CD14-positive monocyte (primary cell): ENCODE data around the gene SIK2. TPM values are rescaled to one million over a fixed set of nuclear protein-coding genes. Genes with fewer than 3 reads are reported as not detected.

Experiments used
- DNase-seq, 3 donors: peaks; one replicate each; pipeline ENCODE4 v3.0.0-alpha.2; 2011 to 2022
- H2AFZ ChIP-seq: 2 replicates; pipeline ENCODE4 v1.6.0; 2012; ENCODE audit warnings: mild to moderate bottlenecking, low read depth, low read length, inconsistent platforms; ENCODE audit not compliant: insufficient read depth, poor library complexity, severe bottlenecking
- H3K27ac ChIP-seq, 2 donors: 1 replicate in 1 of 2; 2 replicates in 1 of 2; pipeline ENCODE4 v1.5.1; 2012 to 2013; ENCODE audit warnings: low read length in 2 of 2, control low read depth in 1 of 2, inconsistent platforms in 1 of 2, low read depth in 1 of 2, mild to moderate bottlenecking in 1 of 2
- H3K27me3 ChIP-seq, 2 donors: one replicate each; pipeline versions ENCODE4 v1.6.0 to v1.6.1; 2011 to 2013; ENCODE audit warnings: low read length in 2 of 2; ENCODE audit not compliant: control insufficient read depth in 2 of 2, insufficient read depth in 2 of 2
- H3K36me3 ChIP-seq, 2 donors: replicated peaks in 1 of 2; 1 replicate in 1 of 2; 2 replicates in 1 of 2; pipeline versions ENCODE4 v1.5.1 to v1.6.1; 2012 to 2013; ENCODE audit warnings: low read length in 2 of 2, control low read depth in 1 of 2, inconsistent platforms in 1 of 2, mild to moderate bottlenecking in 1 of 2; ENCODE audit not compliant: insufficient read depth in 2 of 2, control insufficient read depth in 1 of 2
- H3K4me1 ChIP-seq, 2 donors: 1 replicate in 1 of 2; 2 replicates in 1 of 2; pipeline versions ENCODE4 v1.5.1 to v1.6.1; 2012 to 2013; ENCODE audit warnings: low read length in 2 of 2, control low read depth in 1 of 2, inconsistent platforms in 1 of 2, mild to moderate bottlenecking in 1 of 2, moderate library complexity in 1 of 2; ENCODE audit not compliant: insufficient read depth in 2 of 2, control insufficient read depth in 1 of 2
- H3K4me2 ChIP-seq: replicated peaks from 2 replicates; pipeline ENCODE3; 2012; ENCODE audit warnings: low read length, moderate library complexity, mild to moderate bottlenecking; ENCODE audit not compliant: poor library complexity, severe bottlenecking; ENCODE audit errors: extremely low read depth
- H3K4me3 ChIP-seq, 3 experiments: fragments of 200-600 bp in 1 of 3; sonication (generic) in 1 of 3; replicated peaks in 1 of 3; 1 replicate in 2 of 3; 2 replicates in 1 of 3; pipeline ENCODE4 v1.5.1; 2011 to 2013; ENCODE audit warnings: low read length in 3 of 3, mild to moderate bottlenecking in 3 of 3, control low read depth in 2 of 3, low read depth in 2 of 3, inconsistent platforms in 1 of 3, moderate library complexity in 1 of 3
- H3K79me2 ChIP-seq: 2 replicates; pipeline ENCODE4 v1.6.0; 2012; ENCODE audit warnings: mild to moderate bottlenecking, control low read depth, inconsistent platforms, low read length, moderate library complexity; ENCODE audit not compliant: insufficient read depth
- H3K9ac ChIP-seq: 2 replicates; pipeline ENCODE4 v1.6.0; 2017; ENCODE audit warnings: low read length, mild to moderate bottlenecking; ENCODE audit not compliant: insufficient read depth, poor library complexity, severe bottlenecking
- H3K9me3 ChIP-seq, 2 donors: replicated peaks in 1 of 2; 1 replicate in 1 of 2; 2 replicates in 1 of 2; pipeline versions ENCODE4 v1.5.1 to v1.6.1; 2012 to 2013; ENCODE audit warnings: low read length in 2 of 2, control low read depth in 1 of 2; ENCODE audit not compliant: control insufficient read depth in 1 of 2, insufficient read depth in 1 of 2
- H4K20me1 ChIP-seq: 2 replicates; pipeline ENCODE4 v1.6.0; 2012; ENCODE audit warnings: mild to moderate bottlenecking, low read length, control low read depth, moderate library complexity; ENCODE audit not compliant: insufficient read depth
- H3K27ac Mint-ChIP-seq, 7 donors: one replicate each; pipeline ENCODE4 v1.8.0; 2020; ENCODE audit warnings: mild to moderate bottlenecking in 7 of 7, mixed read lengths in 7 of 7, moderate library complexity in 6 of 7, inconsistent platforms in 2 of 7
- H3K27me3 Mint-ChIP-seq, 3 donors: one replicate each; pipeline ENCODE4 v1.8.0; 2021 to 2022; ENCODE audit warnings: low read depth in 3 of 3, mild to moderate bottlenecking in 3 of 3, mixed read lengths in 3 of 3, moderate library complexity in 3 of 3, inconsistent platforms in 1 of 3
- H3K36me3 Mint-ChIP-seq, 2 donors: one replicate each; pipeline ENCODE4 v1.8.0; 2020; ENCODE audit warnings: mixed read lengths in 2 of 2, inconsistent platforms in 1 of 2, mild to moderate bottlenecking in 1 of 2
- H3K4me1 Mint-ChIP-seq: one replicate; pipeline ENCODE4 v1.8.0; 2020; ENCODE audit warnings: mild to moderate bottlenecking, mixed read lengths
- H3K4me3 Mint-ChIP-seq, 2 donors: one replicate each; pipeline ENCODE4 v1.8.0; 2020; ENCODE audit warnings: mild to moderate bottlenecking in 2 of 2, mixed read lengths in 2 of 2, moderate library complexity in 1 of 2
- H3K9me3 Mint-ChIP-seq, 7 donors: one replicate each; pipeline ENCODE4 v1.8.0; 2020 to 2022; ENCODE audit warnings: mixed read lengths in 7 of 7, mild to moderate bottlenecking in 6 of 7, moderate library complexity in 6 of 7, inconsistent platforms in 2 of 7
- WGBS: methylation state at CpG from one replicate; pipeline ENCODE4 v1.1.5; 2013; ENCODE audit warnings: missing lambda C conversion rate; ENCODE audit not compliant: insufficient coverage; 5-methylcytosine and 5-hydroxymethylcytosine counted together
- intact Hi-C, 2 donors: fragments of 100-400 bp; cut with micrococcal nuclease; formaldehyde crosslinking; loops; one replicate each; pipeline versions ENCODE4 v1.15.0 to v1.15.1; 2023
- polyA plus RNA-seq, 3 donors: library from polyadenylated mRNA; depleted of rRNA in 1 of 3; unstranded in 2 of 3; stranded (reverse) in 1 of 3; fragments of 300-500 nt in 2 of 3; fragments of >200 nt in 1 of 3; fragmentation: Illumina TruSeq in 2 of 3; gene quantifications; 1 replicate in 2 of 3; 2 replicates in 1 of 3; pipeline ENCODE4 v1.2.3, GENCODE V29; 2012 to 2021
- TF ChIP-seq, protein P1 (sequence below): fragments of 200-600 bp; IDR thresholded peaks from one replicate; pipeline ENCODE4 v1.8.0; 2022; ENCODE audit warnings: antibody characterized with exemption, mild to moderate bottlenecking

Gene SIK2
- polyA plus RNA-seq, 3 donors = 0.16 to 8.8 (median 0.23) TPM

DNA sequence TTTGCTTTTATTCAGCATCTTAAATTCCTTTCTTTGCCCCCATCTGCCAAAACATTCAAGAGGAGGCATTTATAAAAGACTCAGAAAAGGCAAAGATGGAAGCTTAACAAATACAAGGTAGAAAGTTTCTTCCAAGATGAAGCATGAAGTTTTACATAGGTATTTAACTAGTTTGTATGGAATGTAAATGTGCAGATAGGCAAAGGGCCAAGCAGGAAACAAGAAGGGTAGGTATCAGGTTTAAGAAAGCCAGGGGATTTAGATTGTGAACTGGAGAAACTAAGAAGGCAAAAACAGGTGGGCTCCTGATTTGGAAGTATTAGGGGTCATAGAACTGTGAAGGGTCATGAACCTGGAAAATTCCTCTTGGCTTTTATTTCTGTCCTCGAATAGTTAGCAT is 101.3 kb downstream of the SIK2 start:
- H3K27me3 Mint-ChIP-seq = no peaks in the 10 kb centered on the region
- H3K4me1 Mint-ChIP-seq = no peaks in the 10 kb centered on the region
- TF ChIP-seq, protein P1, sequence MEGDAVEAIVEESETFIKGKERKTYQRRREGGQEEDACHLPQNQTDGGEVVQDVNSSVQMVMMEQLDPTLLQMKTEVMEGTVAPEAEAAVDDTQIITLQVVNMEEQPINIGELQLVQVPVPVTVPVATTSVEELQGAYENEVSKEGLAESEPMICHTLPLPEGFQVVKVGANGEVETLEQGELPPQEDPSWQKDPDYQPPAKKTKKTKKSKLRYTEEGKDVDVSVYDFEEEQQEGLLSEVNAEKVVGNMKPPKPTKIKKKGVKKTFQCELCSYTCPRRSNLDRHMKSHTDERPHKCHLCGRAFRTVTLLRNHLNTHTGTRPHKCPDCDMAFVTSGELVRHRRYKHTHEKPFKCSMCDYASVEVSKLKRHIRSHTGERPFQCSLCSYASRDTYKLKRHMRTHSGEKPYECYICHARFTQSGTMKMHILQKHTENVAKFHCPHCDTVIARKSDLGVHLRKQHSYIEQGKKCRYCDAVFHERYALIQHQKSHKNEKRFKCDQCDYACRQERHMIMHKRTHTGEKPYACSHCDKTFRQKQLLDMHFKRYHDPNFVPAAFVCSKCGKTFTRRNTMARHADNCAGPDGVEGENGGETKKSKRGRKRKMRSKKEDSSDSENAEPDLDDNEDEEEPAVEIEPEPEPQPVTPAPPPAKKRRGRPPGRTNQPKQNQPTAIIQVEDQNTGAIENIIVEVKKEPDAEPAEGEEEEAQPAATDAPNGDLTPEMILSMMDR = no peak
- no peaks in the 10 kb centered on the region for H3K79me2 ChIP-seq
- no peak overlapping the region for H3K4me2 ChIP-seq
- no peak overlapping the region for H3K4me3 ChIP-seq
- no peak overlapping the region for H3K27ac ChIP-seq
- no peaks in the 10 kb centered on the region for H3K9me3 ChIP-seq
- peaks cover 59 to 93% of the 10 kb centered on the region in 2 donors for H3K36me3 ChIP-seq
- H3K4me1 ChIP-seq = no peaks in the 10 kb centered on the region
- no peak overlapping the region for H3K4me3 Mint-ChIP-seq
- H3K27me3 ChIP-seq = no peaks in the 10 kb centered on the region
- no peak for DNase-seq
- intact Hi-C loops = no loop called here
- no peaks in the 10 kb centered on the region for H4K20me1 ChIP-seq
- H3K9ac ChIP-seq = no peak overlapping the region
- no peak overlapping the region for H2AFZ ChIP-seq
- no peak overlapping the region for H3K27ac Mint-ChIP-seq
- WGBS = no CpG with 5 or more reads among the region's 1 CpG
- H3K9me3 Mint-ChIP-seq = no peaks in the 10 kb centered on the region
- peaks cover 56 to 71% of the 10 kb centered on the region in 2 donors for H3K36me3 Mint-ChIP-seq

- no peak for DNase-seq
- peaks cover 64 to 98% of the 10 kb centered on the region in 2 donors for H3K36me3 ChIP-seq
- Mint-ChIP-seq H3K4me1 (no peaks in the 10 kb centered on the region), H3K27me3 (no peaks in the 10 kb centered on the region), H3K36me3 (peaks cover 82 to 93% of the 10 kb centered on the region in 2 donors), H3K9me3 (no peaks in the 10 kb centered on the region), H3K27ac (no peak overlapping the region), H3K4me3 (no peak overlapping the region)
- H2AFZ ChIP-seq = no peak overlapping the region
- intact Hi-C loops = no loop called here
- no peaks in the 10 kb centered on the region for H3K9me3 ChIP-seq
- H3K27me3 ChIP-seq = no peaks in the 10 kb centered on the region
- H3K27ac ChIP-seq = no peak overlapping the region
- 100% methylated on average over 4 of the region's 9 CpGs for WGBS
- H3K79me2 ChIP-seq = no peaks in the 10 kb centered on the region
- H3K4me2 ChIP-seq = no peak overlapping the region
- no peak overlapping the region for H3K4me3 ChIP-seq
- no peaks in the 10 kb centered on the region for H4K20me1 ChIP-seq
- H3K9ac ChIP-seq = no peak overlapping the region
- TF ChIP-seq, protein P1 = no peak
- H3K4me1 ChIP-seq = no peaks in the 10 kb centered on the region
Measured at GRCh38 chr11:111707039-111707690, 104.9 kb downstream of the SIK2 start.
